NCI-H2171 treated with DMSO at 0.1 percent for 48 hours (cell line): ENCODE data around the gene CLASP1.

Source experiments
- DNase-seq: peaks from one replicate; lab custom pipeline; 2025; lab: John Stamatoyannopoulos, UW

The CLASP1 gene

GRCh38 chr2:121372082-121372481 lies 277.2 kb downstream of the CLASP1 start:
- DNase-seq, result no peak

GRCh38 chr2:121368836-121369235 lies 280.4 kb downstream of the CLASP1 start:
- no peak for DNase-seq

- DNase-seq, result no peak
These were observed 281.1 kb downstream of the CLASP1 start for GRCh38 chr2:121368155-121368554.

- no peak for DNase-seq
These were observed 281.9 kb downstream of the CLASP1 start for GRCh38 chr2:121367246-121367900.

GRCh38 chr2:121366040-121366439 lies 283.2 kb downstream of the CLASP1 start:
- DNase-seq, result no peak

- no peak for DNase-seq
These were observed 284.2 kb downstream of the CLASP1 start for GRCh38 chr2:121365061-121365460.

- no peak for DNase-seq
These were observed 285.4 kb downstream of the CLASP1 start for GRCh38 chr2:121363632-121364420.

GRCh38 chr2:121362774-121363173 lies 286.5 kb downstream of the CLASP1 start:
- no peak for DNase-seq

- DNase-seq, result no peak
These were observed 287.0 kb downstream of the CLASP1 start for GRCh38 chr2:121362226-121362625.

- no peak for DNase-seq
These were observed 288.5 kb downstream of the CLASP1 start for GRCh38 chr2:121360566-121361300.

GRCh38 chr2:121359716-121360565 lies 289.3 kb downstream of the CLASP1 start:
- no peak for DNase-seq

- no peak for DNase-seq
These were observed 290.1 kb downstream of the CLASP1 start for GRCh38 chr2:121359170-121359569.

- DNase-seq, result no peak
These were observed 291.0 kb downstream of the CLASP1 start for GRCh38 chr2:121358291-121358690.

GRCh38 chr2:121356058-121356640 lies 293.1 kb downstream of the CLASP1 start:
- DNase-seq, result peak; percentile 69

- DNase-seq, result peak; percentile 40
These were observed 293.8 kb downstream of the CLASP1 start for GRCh38 chr2:121355488-121355887.

GRCh38 chr2:121351521-121352318 lies 297.5 kb downstream of the CLASP1 start:
- DNase-seq, result no peak

GRCh38 chr2:121350890-121351289 lies 298.4 kb downstream of the CLASP1 start:
- DNase-seq, result no peak

- no peak for DNase-seq
These were observed 298.9 kb downstream of the CLASP1 start for GRCh38 chr2:121350402-121350775.

GRCh38 chr2:121349721-121350401 lies 299.4 kb downstream of the CLASP1 start:
- no peak for DNase-seq

GRCh38 chr2:121348128-121348740 lies 301.0 kb downstream of the CLASP1 start:
- DNase-seq, result no peak
